HG02759 (cell line): Measurements from ENCODE around the gene PTPRN2.

Experiments used
- ATAC-seq: cut with Tn5 transposase; IDR thresholded peaks from one replicate; pipeline ENCODE4 v1.9.1; 2021; ENCODE audit warnings: mild to moderate bottlenecking, moderate library complexity; ENCODE audit not compliant: unreplicated experiment

PTPRN2 gene

DNA sequence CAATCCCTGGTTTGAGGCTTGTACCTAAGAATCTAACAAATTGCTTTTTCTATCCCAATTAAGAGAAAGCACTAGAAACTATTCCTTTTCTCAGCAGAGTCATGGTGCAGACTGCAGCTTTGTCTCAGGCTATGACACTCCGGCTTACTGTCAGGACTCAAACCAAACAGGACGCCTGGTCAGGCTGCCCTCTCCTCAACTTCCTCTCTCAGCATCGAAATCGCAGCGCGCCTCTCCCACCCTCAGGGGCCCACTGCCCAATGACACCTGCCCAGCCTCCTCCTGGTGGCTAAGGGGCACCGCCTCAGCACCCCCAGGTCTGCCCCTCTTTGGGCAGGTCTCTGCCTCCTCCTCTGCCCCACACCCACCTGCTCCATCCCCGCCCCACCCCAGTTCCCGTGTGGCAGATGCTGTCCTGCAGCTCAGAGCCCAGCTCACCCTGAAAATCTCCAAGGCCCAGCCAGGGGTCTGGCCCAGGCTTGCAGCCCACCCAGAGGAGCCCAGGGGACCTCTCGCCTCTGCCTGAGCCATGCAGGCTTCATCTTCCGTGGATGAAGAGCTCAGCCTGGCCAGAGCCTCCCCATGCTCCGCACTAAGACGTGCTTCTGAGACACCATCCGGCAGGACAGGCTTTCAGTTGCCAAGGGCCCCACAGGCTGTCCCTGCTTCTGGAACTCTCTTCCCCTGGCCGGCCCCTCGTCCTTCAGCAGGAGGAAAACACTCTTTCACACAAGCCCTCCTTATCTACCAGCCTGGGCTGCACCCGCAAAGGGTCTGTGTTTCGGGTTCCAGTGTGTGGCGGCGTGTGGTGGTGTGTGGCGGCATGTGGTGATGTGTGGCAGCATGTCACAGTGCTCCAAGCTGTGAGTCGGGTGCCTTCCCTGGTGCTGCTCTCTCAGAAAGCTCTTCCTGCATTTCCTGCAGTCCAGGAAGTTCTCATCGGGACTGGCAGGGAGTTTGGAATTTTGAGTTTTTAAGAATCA, 16.4 kb upstream of the PTPRN2 start:
- peak; percentile 46 for ATAC-seq

DNA sequence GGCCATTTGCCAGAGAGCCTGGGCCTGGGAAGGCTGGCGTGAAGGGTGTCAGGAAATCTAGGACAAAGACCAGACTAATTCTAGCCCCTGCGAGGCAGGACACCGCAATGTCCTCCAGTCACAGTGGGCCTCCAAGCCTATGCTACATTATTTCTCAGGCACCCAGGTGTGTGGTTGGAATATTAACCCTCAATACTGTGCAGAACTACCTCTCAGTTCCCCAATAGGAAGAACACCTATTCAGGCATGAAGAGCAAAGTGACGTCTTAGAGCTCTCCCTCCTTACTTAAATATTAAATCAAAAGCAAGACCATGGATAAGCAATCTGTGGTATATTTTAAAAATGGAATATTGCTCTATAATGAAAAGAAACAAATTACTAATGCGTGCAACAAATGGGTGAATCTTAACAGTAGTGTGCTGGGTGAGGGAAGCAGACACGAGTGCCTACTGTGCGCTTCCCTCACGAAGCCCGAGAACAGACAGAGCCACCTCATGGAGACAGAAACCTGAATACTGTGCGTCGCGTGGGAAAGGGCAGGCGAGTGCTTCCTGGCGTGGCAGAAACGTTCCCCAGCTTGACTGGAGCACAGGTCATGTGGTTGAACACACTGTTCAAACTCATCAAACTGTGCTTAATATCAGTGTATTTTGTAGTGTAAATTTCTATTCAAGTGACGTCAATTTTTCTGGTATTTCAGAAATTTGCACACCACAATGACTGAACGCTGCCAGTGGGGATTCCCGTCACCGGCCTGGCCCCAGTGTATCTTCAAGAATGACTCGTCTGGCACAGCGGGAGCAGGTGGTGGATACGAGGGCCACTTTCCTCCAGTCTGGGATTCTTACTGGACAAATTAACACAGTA, 15.5 kb upstream of the PTPRN2 start:
- ATAC-seq: peak; percentile 80

DNA sequence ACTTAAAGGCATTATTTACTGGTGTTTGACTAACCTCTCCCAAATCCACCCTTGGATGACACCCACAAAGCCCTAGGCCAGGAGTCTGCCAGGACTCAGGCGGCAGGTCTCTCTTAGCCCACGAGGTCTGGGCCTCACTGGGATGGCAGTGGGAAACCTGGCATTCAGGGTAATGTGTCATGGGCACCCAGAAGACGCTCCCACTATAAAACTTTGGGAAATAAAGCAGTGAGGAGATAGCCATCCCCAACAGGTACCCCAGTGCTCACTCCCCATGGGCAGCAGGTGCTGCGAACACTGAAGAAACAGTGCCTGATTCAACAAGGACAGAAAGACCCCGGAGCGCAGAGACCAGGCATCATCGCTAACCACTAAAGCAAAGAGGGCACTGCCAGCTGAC, 14.4 kb upstream of the PTPRN2 start:
- no peak for ATAC-seq

- no peak for ATAC-seq
Measured at GRCh38 chr7:158601090-158601489, 13.5 kb upstream of the PTPRN2 start.

- ATAC-seq: no peak
Measured at GRCh38 chr7:158596745-158597144, 9.1 kb upstream of the PTPRN2 start.

DNA sequence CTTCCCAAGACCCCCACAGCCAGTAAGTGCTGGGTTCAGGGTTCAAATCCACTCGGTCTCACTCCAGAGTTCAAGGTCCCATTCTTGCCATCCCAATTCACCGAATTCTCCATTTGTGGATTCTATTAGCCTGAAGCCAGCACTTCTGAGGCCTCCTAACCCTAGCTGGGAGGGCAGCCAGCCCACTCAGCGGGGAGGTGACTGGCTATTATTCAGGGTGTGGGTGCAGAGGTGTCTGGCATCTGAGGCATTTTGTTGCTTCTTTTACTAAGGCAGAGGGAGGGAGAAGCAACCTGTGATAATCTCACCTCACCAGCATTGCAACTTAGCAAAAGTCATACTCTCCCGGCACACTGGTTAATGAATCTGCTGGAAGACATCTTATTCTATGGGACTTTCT, 8.7 kb upstream of the PTPRN2 start:
- ATAC-seq: no peak

DNA sequence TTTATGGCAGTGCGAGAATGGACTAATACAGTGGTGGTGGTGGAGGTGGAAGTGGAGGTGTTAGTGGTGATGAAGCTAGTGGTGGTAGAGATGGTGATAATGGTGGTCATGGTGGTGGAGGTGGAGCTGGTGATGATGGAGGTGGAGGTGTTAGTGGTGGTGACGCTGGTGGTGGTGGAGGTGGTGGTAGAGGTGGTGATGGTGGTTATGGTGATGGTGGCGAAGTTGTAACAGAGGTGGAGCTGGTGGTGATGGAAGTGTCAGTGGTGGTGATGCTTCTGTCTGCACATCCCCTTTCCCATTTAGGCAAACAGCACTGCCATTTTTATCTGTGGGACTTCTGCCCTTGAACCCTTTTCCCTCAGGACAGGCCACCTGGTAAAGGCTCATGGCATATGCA, 7.4 kb upstream of the PTPRN2 start:
- ATAC-seq: no peak

DNA sequence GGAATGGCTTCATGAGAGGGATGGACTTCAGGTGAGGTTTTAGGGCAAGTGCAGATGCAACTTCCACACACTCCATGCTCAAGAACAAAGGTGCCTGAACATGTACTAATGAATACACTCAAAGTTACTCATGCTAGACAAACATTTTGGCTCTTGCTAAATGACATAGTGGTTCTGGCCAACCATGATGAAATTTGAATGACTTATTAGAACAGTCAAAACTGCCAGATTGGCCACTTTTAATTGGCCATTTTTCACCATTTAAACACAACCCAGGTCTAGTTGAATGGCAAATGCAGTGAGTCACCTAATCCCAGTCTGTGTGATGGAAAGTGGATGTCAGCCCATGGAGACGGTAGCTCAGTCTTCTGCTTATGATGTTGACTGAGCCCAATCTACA, 4.9 kb upstream of the PTPRN2 start:
- ATAC-seq: no peak

DNA sequence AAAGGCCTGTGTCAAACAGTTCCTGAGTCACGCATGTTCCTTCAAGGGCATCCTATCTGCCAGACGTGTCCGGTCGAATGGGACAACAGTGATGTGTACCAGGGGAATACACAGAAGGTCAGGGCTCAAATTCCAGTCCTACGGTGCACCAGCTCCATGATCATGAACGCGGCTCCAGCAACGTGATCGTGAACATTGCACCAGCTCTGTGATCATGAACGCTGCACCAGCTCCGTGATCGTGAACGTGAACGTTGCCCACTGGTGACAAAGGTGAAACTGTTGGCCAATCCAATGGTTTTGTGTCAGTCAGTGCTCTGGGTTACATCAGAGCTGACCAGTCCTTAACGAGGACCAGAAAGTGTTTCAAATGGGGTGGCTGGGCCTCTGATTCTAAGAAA, 4.3 kb upstream of the PTPRN2 start:
- ATAC-seq: no peak

DNA sequence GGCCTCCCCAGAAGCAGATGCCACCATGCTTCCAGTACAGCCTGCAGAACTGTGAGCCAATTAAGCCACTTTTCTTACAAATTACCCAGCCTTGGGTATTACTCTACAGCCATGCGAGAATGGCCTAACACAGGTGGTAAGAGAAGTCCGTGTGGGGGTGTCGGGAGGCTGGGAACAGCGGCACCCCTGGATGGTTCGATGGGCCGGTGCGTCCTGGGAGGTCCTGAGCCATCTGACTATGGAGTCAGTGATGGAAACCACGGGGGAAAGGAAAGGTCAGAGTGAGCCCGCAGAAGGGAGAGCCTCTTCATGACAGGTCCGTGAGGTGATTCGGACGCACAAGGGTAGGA, 2.5 kb upstream of the PTPRN2 start:
- ATAC-seq: no peak

DNA sequence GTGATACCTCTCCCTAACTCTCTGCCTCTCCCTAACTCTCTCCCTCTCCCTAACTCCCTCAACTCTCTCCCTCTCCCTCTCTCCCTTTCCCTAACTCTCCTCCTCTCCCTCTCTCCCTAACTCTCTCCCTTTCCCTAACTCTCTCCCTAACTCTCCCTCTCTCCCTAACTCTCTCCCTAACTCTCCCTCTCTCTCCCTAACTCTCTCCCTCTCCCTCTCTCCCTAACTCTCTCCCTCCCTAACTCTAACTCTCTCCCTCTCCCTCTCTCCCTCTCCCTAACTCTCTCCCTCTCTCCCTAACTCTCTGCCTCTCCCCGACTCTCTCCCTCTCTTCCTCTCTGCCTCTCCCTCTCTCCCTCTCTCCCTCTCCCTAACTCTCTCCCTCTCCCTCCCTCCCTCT, 2.0 kb upstream of the PTPRN2 start:
- ATAC-seq: no peak

GRCh38 chr7:158588878-158589442, 1.3 kb upstream of the PTPRN2 start:
- no peak for ATAC-seq

DNA sequence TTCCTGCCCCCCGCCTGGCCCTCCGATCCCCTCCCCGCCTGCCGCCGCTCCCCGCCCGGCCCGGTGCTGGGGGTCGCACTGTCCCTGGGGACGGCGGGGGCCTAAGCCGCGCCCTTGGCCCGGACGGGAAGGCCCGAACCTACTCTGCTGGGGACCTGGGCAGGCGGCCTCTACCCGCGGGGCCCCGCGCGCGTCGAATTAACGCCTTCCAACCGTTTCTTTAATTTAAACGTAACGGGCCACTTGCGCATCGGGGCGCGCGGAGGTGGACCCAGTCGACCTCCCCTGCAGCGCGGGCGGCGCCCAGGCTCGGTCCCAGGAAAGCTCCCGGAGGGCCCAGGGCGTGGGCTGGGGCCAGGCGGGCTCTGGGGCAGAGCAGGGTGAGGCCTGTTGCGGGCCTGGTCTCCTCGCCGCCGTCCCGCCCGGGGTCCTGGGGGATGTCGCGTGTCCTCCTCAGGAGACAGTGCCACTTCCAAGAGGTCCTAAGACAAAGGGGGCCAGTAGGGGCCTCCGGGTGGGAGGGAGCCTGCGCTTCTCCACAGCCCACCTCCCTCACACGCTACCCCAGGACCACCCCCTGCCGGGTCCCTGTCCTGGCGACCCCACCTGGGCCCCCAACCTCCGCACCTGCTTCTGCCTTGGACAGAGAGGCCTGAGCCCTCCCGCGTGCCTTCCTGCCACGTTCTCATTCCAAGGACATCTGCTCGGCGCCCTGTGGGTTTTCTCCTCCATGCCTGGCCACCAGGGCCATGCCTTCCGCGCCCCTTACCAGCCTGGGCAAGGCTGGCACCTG, 658 bp upstream of the PTPRN2 start:
- peak; percentile 23 for ATAC-seq

GRCh38 chr7:158586499-158587161, 993 bp downstream of the PTPRN2 start:
- ATAC-seq: no peak

GRCh38 chr7:158585721-158586498, 1.7 kb downstream of the PTPRN2 start:
- ATAC-seq: no peak

DNA sequence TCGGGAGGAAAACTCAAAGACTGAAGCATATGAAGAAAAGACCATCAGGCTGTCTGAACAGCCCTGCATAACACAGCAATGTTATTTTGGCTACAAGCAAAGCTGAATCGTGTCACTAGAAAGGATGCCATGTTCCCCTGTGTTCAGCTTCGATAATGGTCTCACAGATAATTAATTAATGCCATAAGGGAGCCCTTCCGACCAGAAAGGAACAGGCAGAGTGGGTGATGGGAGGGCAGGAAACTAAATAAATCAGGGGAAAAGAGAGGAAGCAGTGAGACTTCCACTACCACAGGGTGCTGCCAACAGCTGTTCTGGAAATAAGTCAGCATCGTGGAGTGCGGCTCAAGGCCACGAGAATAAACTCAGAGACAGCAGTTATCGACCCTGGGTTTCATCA, 3.2 kb downstream of the PTPRN2 start:
- ATAC-seq: no peak

DNA sequence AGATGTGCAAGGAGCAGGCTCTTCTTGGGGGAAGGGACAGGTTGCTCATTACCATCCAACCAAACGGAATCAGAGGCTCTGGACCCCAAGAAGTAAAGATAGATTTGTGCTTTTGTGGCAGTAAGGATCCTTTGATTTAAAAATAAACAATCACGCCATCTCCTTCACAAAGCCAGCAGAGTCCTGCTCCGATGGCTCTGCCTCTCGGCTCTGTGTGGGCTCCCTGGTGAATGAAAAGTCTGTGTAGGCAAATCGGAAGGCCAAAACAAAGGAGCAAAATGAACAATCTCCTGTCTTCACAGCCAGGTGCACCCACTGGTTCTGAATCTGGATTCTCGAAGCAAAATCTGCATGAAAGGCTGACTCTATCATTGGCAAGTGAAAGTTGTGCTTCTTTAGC, 3.8 kb downstream of the PTPRN2 start:
- ATAC-seq: no peak

DNA sequence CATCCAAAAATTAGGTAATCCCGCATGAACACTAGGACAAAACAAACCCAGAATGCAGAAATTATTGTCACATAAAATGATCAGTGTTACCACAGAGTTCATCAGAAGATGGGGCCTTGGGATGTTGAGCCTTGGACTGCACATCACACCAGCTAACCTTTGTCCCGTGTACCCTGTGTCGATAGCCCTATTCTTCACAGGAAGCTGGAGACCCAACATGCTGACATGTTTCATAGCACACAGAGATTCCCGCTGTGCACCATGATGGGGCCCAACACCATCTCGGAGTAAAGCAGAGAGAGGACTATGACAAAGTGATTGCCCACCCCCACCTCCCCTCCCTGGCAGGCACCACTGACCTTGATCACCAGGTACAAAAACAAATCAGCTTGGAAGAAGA, 4.5 kb downstream of the PTPRN2 start:
- no peak for ATAC-seq

DNA sequence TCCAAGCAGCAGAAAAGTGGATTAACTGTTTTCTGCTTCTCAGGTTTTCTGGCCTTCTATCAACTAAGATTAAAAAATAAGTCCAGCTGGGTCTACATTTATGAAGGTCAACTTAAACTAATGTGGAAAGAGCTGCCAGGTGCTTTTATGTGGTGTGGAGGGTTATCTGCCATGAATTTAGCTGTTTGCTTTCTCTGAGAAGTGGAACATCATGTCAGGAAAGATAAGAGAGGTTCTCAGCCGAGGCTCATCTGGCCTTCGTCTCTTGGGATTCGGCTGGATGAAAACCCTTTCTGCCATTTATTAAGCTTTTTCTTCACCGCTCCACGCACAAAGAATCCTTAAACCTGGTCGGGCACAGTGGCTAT, 5.5 kb downstream of the PTPRN2 start:
- ATAC-seq: no peak
